HCT116 (cell line): ENCODE data around the gene RMI2. TPM values are rescaled to one million over a fixed set of nuclear protein-coding genes. Genes with fewer than 3 reads are reported as not detected.

ENCODE experiments used
- ATAC-seq: fragments of 200-7000 bp; cut with Tn5 transposase; 2 replicates; pipeline ENCODE4 v1.9.1; 2020; ENCODE audit warnings: mild to moderate bottlenecking, moderate library complexity
- BruUV-seq: library from RNA; stranded (reverse); fragments of 400-500 nt; replicated peaks from 2 replicates; lab custom pipeline; 2021; lab: Mats Ljungman, UMichigan
- CTCF ChIA-PET: fragments of 300-600 bp; sonication (Branson Sonifier 250); formaldehyde crosslinking; loops from one replicate; lab custom pipeline; 2021; ENCODE audit warnings: antibody characterized with exemption; lab: Charles Lee
- POLR2A ChIA-PET: fragments of 300-600, 350-600 bp; sonication (Branson Sonifier 250); formaldehyde crosslinking; loops from one replicate; lab custom pipeline; 2021; ENCODE audit warnings: antibody characterized with exemption; lab: Charles Lee
- RAD21 ChIA-PET, 2 experiments: fragments of 300-600 bp; sonication (Branson Sonifier 250); formaldehyde crosslinking; loops; one replicate each; lab custom pipeline; 2023; ENCODE audit warnings: low total read pairs in 2 of 2; ENCODE audit not compliant: uncharacterized antibody in 2 of 2, unreplicated experiment in 2 of 2, low non-redundant PET in 1 of 2; lab: Charles Lee
- DNase-seq: peaks from one replicate; pipeline ENCODE4 v3.0.0-alpha.2; 2010; ENCODE audit warnings: low read depth, low spot score
- H2AFZ ChIP-seq: fragments of 200-600 bp; shearing (Covaris generic), sonication (generic); 2 replicates; pipeline ENCODE4 v1.6.1; 2017; ENCODE audit warnings: low read depth, mixed run types, mixed read lengths, antibody characterized with exemption, low read length; ENCODE audit not compliant: poor library complexity, severe bottlenecking
- H3K27ac ChIP-seq: 2 replicates; pipeline ENCODE4 v1.5.1; 2012; ENCODE audit warnings: low read depth, low read length
- H3K27me3 ChIP-seq: fragments of 200-600 bp; sonication (generic); 2 replicates; pipeline ENCODE4 v1.6.1; 2016; ENCODE audit warnings: mixed run types, low read length, mixed read lengths; ENCODE audit not compliant: insufficient read depth
- H3K36me3 ChIP-seq, 2 experiments: fragments of 200-500 bp in 1 of 2; fragments of 200-600 bp in 1 of 2; sonication (Bioruptor generic) in 1 of 2; sonication (generic) in 1 of 2; 2 replicates each; pipeline versions ENCODE4 v1.5.1 to v1.6.1; 2014 to 2016; ENCODE audit warnings: low read length in 2 of 2, inconsistent platforms in 1 of 2, mixed read lengths in 1 of 2, mixed run types in 1 of 2; ENCODE audit not compliant: insufficient read depth in 2 of 2, control insufficient read depth in 1 of 2
- H3K4me1 ChIP-seq, 2 experiments: fragments of 200-600 bp in 1 of 2; sonication (generic) in 1 of 2; 2 replicates each; pipeline versions ENCODE4 v1.5.1 to v1.6.1; 2012 to 2017; ENCODE audit warnings: low read length in 2 of 2, inconsistent platforms in 1 of 2, mild to moderate bottlenecking in 1 of 2, mixed read lengths in 1 of 2, mixed run types in 1 of 2, moderate library complexity in 1 of 2; ENCODE audit not compliant: insufficient read depth in 2 of 2, control insufficient read depth in 1 of 2
- H3K4me2 ChIP-seq: fragments of 200-600 bp; sonication (generic); 2 replicates; pipeline ENCODE4 v1.6.1; 2017; ENCODE audit warnings: mixed run types, low read length, mixed read lengths
- H3K4me3 ChIP-seq, 2 experiments: fragments of 200-600 bp in 1 of 2; sonication (generic) in 1 of 2; replicated peaks in 1 of 2; 2 replicates each; pipeline ENCODE4 v1.5.1; 2011 to 2016; ENCODE audit warnings: low read length in 2 of 2, control low read depth in 1 of 2, low read depth in 1 of 2, mild to moderate bottlenecking in 1 of 2, mixed read lengths in 1 of 2, mixed run types in 1 of 2
- H3K79me2 ChIP-seq: fragments of 200-600 bp; sonication (generic); 2 replicates; pipeline ENCODE4 v1.6.1; 2017; ENCODE audit warnings: mild to moderate bottlenecking, mixed run types, low read length, moderate library complexity, mixed read lengths; ENCODE audit not compliant: insufficient read depth
- H3K9ac ChIP-seq: fragments of 200-600 bp; sonication (generic); 2 replicates; pipeline ENCODE4 v1.6.1; 2016; ENCODE audit warnings: low read length, mixed read lengths
- H3K9me2 ChIP-seq: fragments of 200-600 bp; sonication (generic), shearing (Covaris generic); 2 replicates; pipeline ENCODE4 v1.6.1; 2017; ENCODE audit warnings: mixed run types, mild to moderate bottlenecking, moderate library complexity; ENCODE audit not compliant: insufficient read depth
- H3K9me3 ChIP-seq, 2 experiments: fragments of 200-500 bp in 1 of 2; fragments of 200-600 bp in 1 of 2; sonication (Bioruptor generic) in 1 of 2; sonication (generic) in 1 of 2; 2 replicates each; pipeline ENCODE4 v1.6.1; 2014 to 2017; ENCODE audit warnings: low read length in 2 of 2, mixed read lengths in 2 of 2, inconsistent platforms in 1 of 2, low read depth in 1 of 2, mild to moderate bottlenecking in 1 of 2, mixed run types in 1 of 2, moderate library complexity in 1 of 2; ENCODE audit not compliant: control insufficient read depth in 1 of 2, insufficient read depth in 1 of 2
- H4K20me1 ChIP-seq: fragments of 200-600 bp; sonication (generic), shearing (Covaris generic); 2 replicates; pipeline ENCODE4 v1.6.1; 2017; ENCODE audit warnings: mixed run types, mild to moderate bottlenecking, moderate library complexity; ENCODE audit not compliant: insufficient read depth
- ATF3 ChIP-seq: IDR thresholded peaks from 2 replicates; pipeline ENCODE4 v1.6.1; 2012
- CEBPB ChIP-seq: IDR thresholded peaks from 2 replicates; pipeline ENCODE4 v1.6.1; 2012; ENCODE audit warnings: low read depth
- CTCF ChIP-seq, 3 experiments: fragments of 200-600 bp in 1 of 3; sonication (generic) in 1 of 3; IDR thresholded peaks in 2 of 3; conservative IDR thresholded peaks in 1 of 3; 2 replicates each; pipeline ENCODE4 v1.5.1; 2012 to 2017; ENCODE audit warnings: low read depth in 2 of 3, low read length in 2 of 3, antibody characterized with exemption in 1 of 3, borderline replicate concordance in 1 of 3, control low read depth in 1 of 3, mild to moderate bottlenecking in 1 of 3, mixed read lengths in 1 of 3, mixed run types in 1 of 3, moderate library complexity in 1 of 3; ENCODE audit not compliant: insufficient read depth in 1 of 3
- EGR1 ChIP-seq: IDR thresholded peaks from 2 replicates; pipeline ENCODE4 v1.6.1; 2012; ENCODE audit warnings: low read depth
- ELF1 ChIP-seq: IDR thresholded peaks from 2 replicates; pipeline ENCODE4 v1.6.1; 2012; ENCODE audit warnings: low read depth, borderline replicate concordance
- EZH2 ChIP-seq: fragments of 200-600 bp; sonication (generic); IDR thresholded peaks from 2 replicates; pipeline ENCODE4 v1.6.1; 2017; ENCODE audit warnings: antibody characterized with exemption, mixed run types
- EZH2phosphoT487 ChIP-seq: fragments of 200-600 bp; IDR thresholded peaks from 2 replicates; pipeline ENCODE4 v1.6.1; 2018; ENCODE audit warnings: antibody characterized with exemption, borderline replicate concordance
- JUND ChIP-seq: IDR thresholded peaks from 2 replicates; pipeline ENCODE4 v1.6.1; 2012
- RAD21 ChIP-seq: IDR thresholded peaks from 2 replicates; pipeline ENCODE4 v1.6.1; 2012; ENCODE audit warnings: low read depth, mild to moderate bottlenecking
- REST ChIP-seq: IDR thresholded peaks from 2 replicates; pipeline ENCODE4 v1.6.1; 2012; ENCODE audit warnings: low read depth
- SIN3A ChIP-seq: IDR thresholded peaks from 2 replicates; pipeline ENCODE4 v1.6.1; 2012; ENCODE audit warnings: low read depth
- SP1 ChIP-seq: IDR thresholded peaks from 2 replicates; pipeline ENCODE4 v1.6.1; 2012; ENCODE audit warnings: low read depth
- SRF ChIP-seq: IDR thresholded peaks from 2 replicates; pipeline ENCODE4 v1.6.1; 2012; ENCODE audit warnings: low read depth
- YY1 ChIP-seq: IDR thresholded peaks from 2 replicates; pipeline ENCODE4 v1.6.1; 2011; ENCODE audit warnings: low read length, low read depth, moderate library complexity, mild to moderate bottlenecking; ENCODE audit not compliant: insufficient replicate concordance; ENCODE audit errors: extremely low read depth
- ZBTB33 ChIP-seq: IDR thresholded peaks from 2 replicates; pipeline ENCODE4 v1.6.1; 2011; ENCODE audit warnings: mild to moderate bottlenecking, low read length, moderate library complexity; ENCODE audit not compliant: insufficient replicate concordance; ENCODE audit errors: extremely low read depth
- ZFX ChIP-seq: fragments of 450-650 bp; IDR thresholded peaks from 2 replicates; pipeline ENCODE4 v1.6.1; 2017
- intact Hi-C: fragments of 100-400 bp; cut with micrococcal nuclease; formaldehyde crosslinking; loops from 2 replicates; pipeline ENCODE4 v1.10.0; 2022
- total RNA-seq: library from RNA; stranded (reverse); gene quantifications from one replicate; pipeline ENCODE4 v1.2.1, GENCODE V29; 2021; ENCODE audit not compliant: unreplicated experiment

Gene RMI2
- total RNA-seq, 1 experiment from 2014 or later = 19.9 TPM

GRCh38 chr16:11360641-11361373, 15.5 kb downstream of the RMI2 start:
- ChIA-PET CTCF (interaction anchor here (4.1 kb wide), 1 partner anchor 11 kb away, joined by 26 read pairs; no protein-coding TSS in a partner anchor), POLR2A (interaction anchor here (0.6 kb wide), 1 partner anchor 100 kb away, joined by 3 read pairs; no protein-coding TSS in a partner anchor), RAD21 (no interaction called here)
- H3K9ac ChIP-seq = no peak overlapping the region
- no peak overlapping the region for H2AFZ ChIP-seq
- H3K27me3 ChIP-seq = no peaks in the 10 kb centered on the region
- DNase-seq (no peak), ATAC-seq (no peak)
- TF ChIP-seq CEBPB (no peak), CTCF (IDR thresholded peaks at IDR 0.05 in 2 of 3, conservative IDR thresholded peaks at IDR 0.05 in 1 of 3; ENCODE audit: borderline replicate concordance in 1 of 3, insufficient read depth in 1 of 3, low read depth in 2 of 3, low read length in 2 of 3) (no peak), YY1 (no peak), RAD21 (no peak), ZBTB33 (no peak), EGR1 (no peak), ELF1 (no peak), ZFX (no peak), SP1 (no peak), SIN3A (no peak), EZH2 (no peak), SRF (no peak), REST (no peak), JUND (no peak), ATF3 (no peak), EZH2phosphoT487 (no peak)
- intact Hi-C loops = no loop called here
- H3K79me2 ChIP-seq = no peaks in the 10 kb centered on the region
- no peak overlapping the region for H3K4me3 ChIP-seq
- H3K36me3 ChIP-seq = no peaks in the 10 kb centered on the region
- H3K4me1 ChIP-seq = peaks cover 44 to 75% of the 10 kb centered on the region in 2 experiments
- H3K4me2 ChIP-seq = no peak overlapping the region
- H3K9me3 ChIP-seq = no peaks in the 10 kb centered on the region
- H4K20me1 ChIP-seq = no peaks in the 10 kb centered on the region
- H3K9me2 ChIP-seq = no peaks in the 10 kb centered on the region
- BruUV-seq = no TSS peak
- H3K27ac ChIP-seq = no peak overlapping the region
